Activated naive CD4-positive, alpha-beta T cell treated with anti-CD3 and anti-CD28 coated beads, Interleukin-2, amount 10 ng/mL, durations not matched to agents 7 days and 5 days (primary cell): ENCODE results near the gene RAB35.

Experiments
- CTCF ChIA-PET: fragments of 350-600 bp; sonication (Branson Sonifier 250); formaldehyde crosslinking; loops from one replicate; lab custom pipeline; 2021; ENCODE audit warnings: antibody characterized with exemption; lab: Charles Lee
- DNase-seq: peaks from one replicate; pipeline ENCODE4 v3.0.0-alpha.2; 2020
- H3K27ac Mint-ChIP-seq: one replicate; pipeline ENCODE4 v1.8.0; 2021; ENCODE audit warnings: mild to moderate bottlenecking, moderate library complexity, mixed read lengths
- H3K27me3 Mint-ChIP-seq: one replicate; pipeline ENCODE4 v1.8.0; 2021; ENCODE audit warnings: mild to moderate bottlenecking, mixed read lengths
- H3K36me3 Mint-ChIP-seq: one replicate; pipeline ENCODE4 v1.8.0; 2021; ENCODE audit warnings: mixed read lengths
- H3K4me1 Mint-ChIP-seq: one replicate; pipeline ENCODE4 v1.8.0; 2021; ENCODE audit warnings: mixed read lengths
- H3K4me3 Mint-ChIP-seq: one replicate; pipeline ENCODE4 v1.8.0; 2021; ENCODE audit warnings: mild to moderate bottlenecking, moderate library complexity, mixed read lengths
- H3K9me3 Mint-ChIP-seq: one replicate; pipeline ENCODE4 v1.8.0; 2021; ENCODE audit warnings: mixed read lengths

Gene RAB35

DNA sequence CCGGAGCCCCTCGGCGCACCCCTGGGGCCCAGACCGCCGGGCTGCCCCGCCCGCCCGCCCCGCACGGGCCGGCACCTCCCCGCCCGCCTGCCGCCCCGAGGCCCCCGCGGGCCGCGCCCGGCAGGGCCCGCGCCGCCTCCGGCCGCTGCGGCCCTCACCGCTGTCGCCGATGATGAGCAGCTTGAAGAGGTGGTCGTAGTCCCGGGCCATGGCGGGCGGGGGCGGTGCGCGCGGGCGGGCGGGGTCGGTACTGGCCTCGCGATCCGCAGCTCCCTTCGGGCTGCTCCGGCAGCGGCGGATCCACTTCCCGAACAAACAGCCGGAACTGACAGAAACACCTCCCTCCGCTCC, at the start of gene RAB35:
Gene RAB35 (minus strand): TSS at position 313 of the 351 bp plus-strand sequence. CDS start 103 bp downstream, at position 210.
- no peaks in the 10 kb centered on the region for H3K9me3 Mint-ChIP-seq
- H3K27ac Mint-ChIP-seq = peak within 1 kb of the TSS; percentile 93
- peak within 1 kb of the TSS; percentile 95 for H3K4me3 Mint-ChIP-seq
- peaks cover 52% of the 10 kb centered on the region for H3K36me3 Mint-ChIP-seq
- peaks cover 81% of the 10 kb centered on the region for H3K4me1 Mint-ChIP-seq
- DNase-seq = no peak
- no peaks in the 10 kb centered on the region for H3K27me3 Mint-ChIP-seq
- CTCF ChIA-PET = interaction anchor here (0.9 kb wide), 1 partner anchor 113 kb away, joined by 3 read pairs; no protein-coding TSS in a partner anchor

DNA sequence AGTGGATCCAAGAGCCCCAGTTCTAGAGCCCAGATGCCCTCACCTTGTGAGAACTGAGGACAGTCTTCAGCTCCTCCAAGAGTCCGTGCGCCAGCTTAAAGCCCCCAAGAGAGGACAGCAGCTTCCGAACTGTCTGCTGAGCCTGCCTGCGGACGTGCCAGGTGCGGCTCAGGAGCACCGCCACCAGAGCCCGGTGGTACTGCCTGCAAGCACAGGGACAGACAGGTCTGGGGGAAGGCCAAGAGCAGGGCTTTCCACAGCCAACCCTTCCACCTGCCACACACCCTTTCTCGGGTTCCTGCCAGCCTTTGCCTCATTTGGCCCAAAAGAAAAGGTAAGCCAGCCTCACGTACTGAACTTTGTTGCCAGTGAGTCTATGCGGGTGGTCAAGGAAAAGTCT, 47.7 kb upstream of the RAB35 start:
- CTCF ChIA-PET = no interaction called here
- Mint-ChIP-seq H3K4me1 (no peaks in the 10 kb centered on the region), H3K4me3 (no peak overlapping the region), H3K27ac (no peak overlapping the region), H3K36me3 (peaks cover 47% of the 10 kb centered on the region), H3K27me3 (no peaks in the 10 kb centered on the region), H3K9me3 (no peaks in the 10 kb centered on the region)
- DNase-seq = no peak

DNA sequence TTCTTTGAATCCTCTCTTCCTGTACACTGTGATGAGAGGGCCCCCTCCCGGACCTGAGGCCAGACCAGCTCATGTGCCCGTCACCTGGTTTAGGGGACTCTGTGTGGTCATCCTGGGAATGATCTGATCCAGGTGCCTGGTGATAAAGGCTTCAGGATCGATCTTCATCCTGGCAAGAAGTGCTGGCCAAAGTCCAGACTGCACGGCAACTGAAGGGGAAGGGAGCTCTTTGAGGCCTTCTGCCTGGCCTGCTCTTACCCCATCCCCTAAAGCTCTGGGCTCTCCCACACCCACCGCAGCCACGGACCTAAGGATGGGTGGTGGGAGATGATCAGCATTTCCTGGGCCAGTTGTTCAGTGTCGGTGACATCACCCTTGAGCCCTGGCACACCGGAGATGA, 46.2 kb upstream of the RAB35 start:
- DNase-seq = no peak
- no peaks in the 10 kb centered on the region for H3K9me3 Mint-ChIP-seq
- peaks cover 48% of the 10 kb centered on the region for H3K36me3 Mint-ChIP-seq
- no peak overlapping the region for H3K4me3 Mint-ChIP-seq
- CTCF ChIA-PET = no interaction called here
- H3K27me3 Mint-ChIP-seq = no peaks in the 10 kb centered on the region
- no peak overlapping the region for H3K27ac Mint-ChIP-seq
- H3K4me1 Mint-ChIP-seq = no peaks in the 10 kb centered on the region

DNA sequence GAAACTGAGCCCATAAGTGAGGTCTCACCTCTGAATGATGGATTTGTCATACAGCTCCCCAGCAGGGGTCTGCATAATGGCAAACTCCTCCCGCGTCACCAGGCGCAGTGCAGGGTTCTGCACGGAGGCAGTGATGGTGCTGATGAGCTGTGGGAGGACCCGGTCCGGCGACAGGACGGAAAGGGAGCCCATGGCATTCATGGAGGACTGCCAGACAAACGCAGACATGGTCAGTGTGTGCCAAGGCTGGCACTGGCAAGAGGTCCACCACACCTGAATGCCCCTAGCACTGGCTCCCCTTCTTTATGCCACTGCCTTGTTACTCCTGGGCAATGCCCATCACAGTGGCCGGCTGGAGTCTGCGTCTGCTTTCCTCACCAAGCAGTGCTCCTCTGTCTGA, 45.3 kb upstream of the RAB35 start:
- H3K9me3 Mint-ChIP-seq = no peaks in the 10 kb centered on the region
- no peak overlapping the region for H3K4me3 Mint-ChIP-seq
- DNase-seq = no peak
- H3K27me3 Mint-ChIP-seq = no peaks in the 10 kb centered on the region
- H3K27ac Mint-ChIP-seq = no peak overlapping the region
- no peaks in the 10 kb centered on the region for H3K4me1 Mint-ChIP-seq
- CTCF ChIA-PET = interaction anchor here (1.1 to 1.2 kb wide), 2 partner anchors 12 to 104 kb away, joined by 3 to 4 read pairs; partner anchors contain the start of gene PXN
- H3K36me3 Mint-ChIP-seq = peaks cover 55% of the 10 kb centered on the region

DNA sequence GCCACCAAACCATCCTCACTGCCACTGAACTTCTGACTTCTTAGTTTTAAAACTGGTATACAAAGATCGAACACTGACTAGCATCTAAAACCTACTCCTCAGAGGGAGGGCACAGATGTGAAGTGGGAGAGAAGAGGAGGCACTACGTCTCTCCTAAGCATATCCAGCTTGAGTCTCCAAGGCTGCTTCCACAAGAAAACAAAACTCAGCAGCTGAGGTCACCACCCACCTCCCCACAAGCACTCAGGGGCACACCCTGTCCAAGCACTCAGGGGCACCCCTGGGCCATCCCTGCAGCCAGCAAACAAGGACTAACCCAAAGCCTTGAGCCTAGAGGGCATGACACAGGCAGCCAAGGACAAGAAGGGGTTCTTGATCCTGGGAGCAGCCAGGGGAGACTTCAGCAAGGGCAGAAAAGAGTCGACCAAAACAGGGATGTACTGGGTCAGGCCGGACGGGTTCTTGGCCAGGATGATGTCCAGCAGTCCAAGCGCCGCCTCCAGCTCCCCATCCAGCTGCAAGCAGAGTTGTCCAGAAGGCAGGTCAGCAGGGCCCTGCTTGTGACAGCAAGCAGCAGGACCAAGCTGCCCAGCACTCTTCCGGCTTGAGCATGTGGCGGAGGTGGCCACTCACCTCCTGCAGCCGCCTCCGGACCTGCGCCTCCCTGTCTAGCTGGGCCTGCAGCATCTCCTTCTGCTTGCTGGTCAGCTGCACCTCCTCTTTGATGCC, 43.1 kb upstream of the RAB35 start:
- no peaks in the 10 kb centered on the region for H3K27me3 Mint-ChIP-seq
- H3K4me1 Mint-ChIP-seq = no peaks in the 10 kb centered on the region
- DNase-seq = no peak
- no peak overlapping the region for H3K27ac Mint-ChIP-seq
- no peak overlapping the region for H3K4me3 Mint-ChIP-seq
- H3K36me3 Mint-ChIP-seq = peaks cover 71% of the 10 kb centered on the region
- H3K9me3 Mint-ChIP-seq = no peaks in the 10 kb centered on the region
- CTCF ChIA-PET = no interaction called here

DNA sequence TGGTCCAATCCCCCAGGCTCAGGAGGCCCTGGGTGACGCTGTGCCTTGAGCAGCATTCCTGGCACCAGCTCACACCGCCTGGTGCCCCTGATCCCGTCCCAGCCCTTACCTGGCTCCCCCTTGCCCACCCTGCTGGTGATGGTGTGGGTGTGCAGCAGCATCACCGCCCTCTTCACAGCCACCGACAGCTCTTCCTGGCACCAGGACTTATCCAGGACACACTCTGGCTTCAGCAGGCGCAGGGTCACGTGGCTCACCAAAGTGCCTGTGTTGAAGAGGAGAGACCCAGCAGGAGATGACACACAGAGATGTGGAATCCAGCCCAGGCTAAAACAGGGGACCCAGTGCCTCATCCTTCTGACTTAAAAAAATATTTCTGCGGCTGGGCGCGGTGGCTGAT, 41.8 kb upstream of the RAB35 start:
- Mint-ChIP-seq H3K4me3 (no peak overlapping the region), H3K36me3 (peaks cover 69% of the 10 kb centered on the region), H3K27me3 (no peaks in the 10 kb centered on the region), H3K27ac (no peak overlapping the region), H3K9me3 (no peaks in the 10 kb centered on the region), H3K4me1 (no peaks in the 10 kb centered on the region)
- no peak for DNase-seq
- CTCF ChIA-PET = no interaction called here

DNA sequence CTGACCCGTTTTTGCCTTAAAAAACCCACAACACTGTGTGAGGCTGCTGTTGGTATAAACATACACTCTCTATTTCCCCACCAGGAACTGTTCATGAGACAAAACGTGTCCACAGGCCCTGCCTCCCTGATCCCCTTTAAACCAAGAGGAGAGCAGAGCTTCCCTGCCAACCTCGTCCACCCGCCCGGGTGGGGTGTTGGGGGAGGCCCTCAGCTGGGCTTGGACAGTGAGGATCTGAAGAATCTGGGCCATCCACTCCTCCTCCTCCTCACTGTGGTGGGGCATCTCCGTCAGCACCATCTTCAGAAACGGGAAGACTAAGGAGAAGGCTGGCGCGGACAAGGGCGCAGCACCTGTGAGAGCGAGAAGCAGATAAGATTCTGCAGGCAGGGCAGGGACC, 41.1 kb upstream of the RAB35 start:
- no peaks in the 10 kb centered on the region for H3K27me3 Mint-ChIP-seq
- H3K9me3 Mint-ChIP-seq = no peaks in the 10 kb centered on the region
- no peak overlapping the region for H3K27ac Mint-ChIP-seq
- H3K4me1 Mint-ChIP-seq = no peaks in the 10 kb centered on the region
- H3K4me3 Mint-ChIP-seq = no peak overlapping the region
- CTCF ChIA-PET = no interaction called here
- H3K36me3 Mint-ChIP-seq = peaks cover 67% of the 10 kb centered on the region
- DNase-seq = no peak

DNA sequence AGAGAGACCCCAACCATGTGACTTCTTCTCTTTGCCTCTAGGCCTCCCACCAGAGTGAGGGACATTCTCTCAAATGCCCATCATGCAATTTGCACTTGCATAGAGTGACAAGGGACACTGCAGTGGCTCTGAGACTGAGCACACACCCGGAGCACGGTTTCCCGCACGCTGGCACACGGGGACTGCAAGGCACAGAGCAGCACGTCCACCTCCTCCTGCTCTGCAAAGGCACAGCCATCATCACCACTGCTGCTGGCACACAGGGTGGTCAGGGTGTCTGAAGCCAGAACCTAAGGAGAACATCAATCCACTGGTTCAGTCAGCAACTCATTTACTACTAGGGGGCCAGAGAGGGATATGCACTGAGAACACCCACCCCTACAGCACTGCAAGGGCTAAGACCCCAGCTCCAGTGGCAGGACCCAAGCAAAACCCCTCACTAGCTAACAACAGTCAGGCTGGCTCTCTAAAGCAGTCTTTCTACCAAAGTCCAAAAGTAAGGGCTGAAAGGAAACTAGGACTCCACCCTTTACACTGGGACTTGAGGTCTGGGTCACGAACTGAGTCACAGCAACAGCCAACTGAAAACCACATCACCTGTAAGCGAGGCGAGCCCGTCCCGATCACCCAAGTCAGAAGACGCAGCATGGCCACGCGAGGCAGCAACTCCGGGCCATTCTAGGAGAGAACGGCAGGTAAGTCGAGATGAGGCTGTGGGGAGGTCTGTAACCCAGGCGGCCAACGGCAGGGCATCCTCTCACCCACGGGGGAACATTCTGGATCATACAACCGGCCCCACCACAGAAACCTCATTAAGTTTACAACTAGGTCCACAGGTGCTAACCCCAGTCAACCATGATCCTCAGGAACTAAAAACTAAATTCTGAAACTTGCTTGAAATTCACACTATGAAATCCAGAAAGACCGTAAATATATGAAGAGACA, 40.0 kb upstream of the RAB35 start:
- Mint-ChIP-seq H3K4me3 (no peak overlapping the region), H3K27me3 (no peaks in the 10 kb centered on the region), H3K4me1 (no peaks in the 10 kb centered on the region), H3K36me3 (peaks cover 62% of the 10 kb centered on the region), H3K27ac (no peak overlapping the region), H3K9me3 (no peaks in the 10 kb centered on the region)
- no peak for DNase-seq
- CTCF ChIA-PET = no interaction called here

DNA sequence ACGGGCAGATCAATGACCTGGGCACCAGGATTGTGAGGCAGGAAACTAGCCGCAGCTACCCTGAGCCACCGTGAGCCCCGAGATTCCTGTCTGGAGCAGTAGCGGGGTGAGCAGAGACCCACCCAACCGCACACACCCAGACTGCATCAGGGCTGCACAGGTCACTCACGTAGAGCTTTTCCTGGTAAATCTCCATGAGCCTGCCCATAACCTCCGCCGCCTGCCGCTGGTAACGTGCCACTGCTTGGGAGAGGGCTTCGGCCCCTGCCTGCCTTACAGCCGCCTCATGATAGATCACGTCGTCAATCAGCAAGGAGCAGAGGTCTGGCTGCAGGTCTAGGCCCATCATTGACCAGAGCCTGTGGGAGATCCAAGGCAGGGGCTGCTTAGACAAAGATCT, 38.5 kb upstream of the RAB35 start:
- no peak overlapping the region for H3K27ac Mint-ChIP-seq
- H3K4me3 Mint-ChIP-seq = no peak overlapping the region
- DNase-seq = no peak
- no peaks in the 10 kb centered on the region for H3K4me1 Mint-ChIP-seq
- H3K9me3 Mint-ChIP-seq = no peaks in the 10 kb centered on the region
- CTCF ChIA-PET = no interaction called here
- peaks cover 51% of the 10 kb centered on the region for H3K36me3 Mint-ChIP-seq
- H3K27me3 Mint-ChIP-seq = no peaks in the 10 kb centered on the region

DNA sequence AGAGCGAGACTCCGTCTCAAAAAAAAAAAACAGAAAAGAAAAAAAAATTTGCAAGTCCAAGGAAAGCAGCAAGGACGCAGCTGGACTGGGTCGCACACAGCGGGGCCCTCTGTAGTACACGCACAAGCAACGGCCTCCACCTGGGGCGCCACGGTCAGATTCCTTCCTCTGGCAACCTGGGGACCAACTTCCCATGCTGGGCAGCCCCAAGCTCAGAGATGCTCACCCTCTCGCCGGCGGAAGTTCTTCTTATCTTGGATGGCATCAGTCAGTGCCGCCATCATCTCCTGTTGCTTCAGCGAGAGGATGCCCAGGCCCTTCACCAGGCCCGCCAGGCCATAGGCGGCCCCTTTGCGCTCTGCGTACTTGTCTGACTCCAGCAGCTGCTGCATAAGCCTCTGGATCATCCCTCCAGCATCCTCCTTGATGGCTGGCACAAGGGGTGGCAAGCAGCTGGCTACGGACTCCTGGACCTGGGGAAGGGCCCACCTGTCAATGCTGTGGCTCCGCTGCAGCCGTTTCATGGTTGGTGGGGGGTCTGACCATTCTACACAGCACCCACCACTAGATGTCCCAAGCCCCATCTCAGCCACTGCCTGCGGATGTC, 34.5 kb upstream of the RAB35 start:
- H3K27me3 Mint-ChIP-seq = no peaks in the 10 kb centered on the region
- DNase-seq = no peak
- H3K4me3 Mint-ChIP-seq = no peak overlapping the region
- peaks cover 2% of the 10 kb centered on the region for H3K4me1 Mint-ChIP-seq
- CTCF ChIA-PET = no interaction called here
- H3K9me3 Mint-ChIP-seq = no peaks in the 10 kb centered on the region
- no peak overlapping the region for H3K27ac Mint-ChIP-seq
- peaks cover 45% of the 10 kb centered on the region for H3K36me3 Mint-ChIP-seq

DNA sequence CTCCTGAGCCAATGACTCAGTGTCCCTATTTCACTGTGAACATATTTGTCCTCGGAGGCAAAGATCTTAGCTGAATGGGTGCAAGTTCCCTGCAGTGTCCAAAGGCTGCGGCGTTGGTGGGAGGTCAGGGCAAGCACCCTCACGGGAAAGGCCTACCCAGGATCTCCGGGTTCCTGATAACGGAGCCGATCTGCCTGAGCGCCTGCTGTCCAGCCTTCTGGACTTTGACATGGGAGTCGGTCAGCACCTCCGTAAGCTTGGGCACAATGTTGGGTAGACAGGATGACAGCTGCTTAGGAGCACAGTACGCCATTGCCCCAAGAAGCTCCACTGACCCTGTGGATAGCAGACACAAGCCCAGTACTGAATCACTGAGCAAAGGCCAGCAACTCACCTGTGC, 31.5 kb upstream of the RAB35 start:
- Mint-ChIP-seq H3K4me3 (no peak overlapping the region), H3K27me3 (no peaks in the 10 kb centered on the region), H3K4me1 (peaks cover 2% of the 10 kb centered on the region), H3K36me3 (peaks cover 39% of the 10 kb centered on the region), H3K27ac (no peak overlapping the region), H3K9me3 (no peaks in the 10 kb centered on the region)
- no peak for DNase-seq
- CTCF ChIA-PET = no interaction called here

DNA sequence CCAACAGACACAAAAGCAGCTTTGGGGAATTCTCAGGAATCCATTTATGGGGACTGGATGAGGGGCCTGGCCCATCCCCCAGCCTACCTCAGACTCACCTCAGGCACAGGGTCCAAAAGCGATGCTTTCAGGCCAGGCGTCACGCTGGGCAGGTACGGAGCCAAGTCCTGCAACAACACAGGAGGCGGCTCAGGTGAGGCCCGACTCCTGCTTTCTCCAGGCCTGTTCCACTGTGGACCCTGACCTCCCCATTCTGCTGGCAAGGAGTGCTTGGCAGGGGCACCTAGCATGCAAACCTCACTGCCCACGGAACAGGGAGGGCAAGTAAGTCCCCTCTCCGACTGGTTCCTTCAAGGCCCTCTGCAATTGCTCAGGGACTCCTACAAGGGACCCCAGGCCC, 28.6 kb upstream of the RAB35 start:
- H3K4me3 Mint-ChIP-seq = no peak overlapping the region
- DNase-seq = no peak
- CTCF ChIA-PET = no interaction called here
- H3K9me3 Mint-ChIP-seq = no peaks in the 10 kb centered on the region
- no peak overlapping the region for H3K27ac Mint-ChIP-seq
- H3K4me1 Mint-ChIP-seq = peaks cover 2% of the 10 kb centered on the region
- no peaks in the 10 kb centered on the region for H3K27me3 Mint-ChIP-seq
- H3K36me3 Mint-ChIP-seq = peaks cover 57% of the 10 kb centered on the region

DNA sequence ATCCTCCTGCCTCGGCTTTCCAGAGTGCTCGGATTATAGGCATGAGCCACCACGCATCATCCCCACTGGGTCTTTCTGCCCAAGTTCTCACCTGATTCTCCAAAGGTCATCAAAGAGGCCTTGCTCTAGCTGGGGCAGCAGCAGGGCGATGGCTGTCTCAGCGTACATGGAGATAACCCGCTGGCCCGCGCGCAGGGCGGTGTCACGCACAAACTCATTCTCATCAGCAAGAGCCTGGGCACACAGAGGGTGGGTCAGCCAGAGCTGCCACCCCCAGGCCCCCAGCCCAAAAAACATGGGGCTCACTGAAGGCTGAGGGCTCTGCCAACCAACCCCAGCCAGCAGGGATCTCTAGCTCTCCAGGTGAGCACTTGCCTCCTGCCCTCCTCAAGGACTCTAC, 27.7 kb upstream of the RAB35 start:
- no peak overlapping the region for H3K4me3 Mint-ChIP-seq
- H3K36me3 Mint-ChIP-seq = peaks cover 59% of the 10 kb centered on the region
- H3K9me3 Mint-ChIP-seq = no peaks in the 10 kb centered on the region
- CTCF ChIA-PET = no interaction called here
- H3K27ac Mint-ChIP-seq = no peak overlapping the region
- H3K4me1 Mint-ChIP-seq = peaks cover 2% of the 10 kb centered on the region
- no peaks in the 10 kb centered on the region for H3K27me3 Mint-ChIP-seq
- DNase-seq = no peak

DNA sequence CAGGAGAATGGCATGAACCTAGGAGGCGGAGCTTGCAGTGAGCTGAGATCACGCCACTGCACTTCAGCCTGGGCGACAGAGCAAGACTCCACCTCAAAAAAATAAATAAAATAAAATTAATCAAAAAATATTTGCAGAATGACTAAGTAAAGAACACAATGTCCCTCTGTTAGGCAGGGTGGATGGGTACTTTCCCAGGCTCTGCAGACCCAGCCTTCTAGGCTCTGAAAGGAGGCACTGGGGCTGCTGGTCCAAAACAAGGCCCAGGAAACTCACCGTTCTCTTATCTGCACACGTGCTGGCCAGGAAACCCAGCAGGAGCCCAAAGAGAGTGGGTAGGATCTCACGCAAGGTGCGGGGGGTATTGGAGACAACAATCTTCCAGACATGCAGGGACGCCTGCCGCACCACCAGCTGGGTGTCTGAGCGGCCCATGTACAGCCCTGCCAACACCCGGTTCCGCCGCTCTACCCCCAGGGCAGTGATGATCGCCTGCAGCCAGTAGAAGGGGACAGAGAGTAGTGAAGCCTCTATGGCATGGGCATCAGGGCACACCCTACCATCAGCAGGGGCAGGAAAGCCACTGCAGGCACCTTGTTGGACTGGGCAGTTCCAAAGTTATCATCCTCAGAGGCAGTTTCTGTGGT, 25.8 kb upstream of the RAB35 start:
- no peaks in the 10 kb centered on the region for H3K4me1 Mint-ChIP-seq
- H3K4me3 Mint-ChIP-seq = no peak overlapping the region
- no peak for DNase-seq
- no peaks in the 10 kb centered on the region for H3K27me3 Mint-ChIP-seq
- H3K36me3 Mint-ChIP-seq = peaks cover 51% of the 10 kb centered on the region
- no peak overlapping the region for H3K27ac Mint-ChIP-seq
- H3K9me3 Mint-ChIP-seq = no peaks in the 10 kb centered on the region
- CTCF ChIA-PET = no interaction called here
